GM23248 (cell line): ENCODE results near the gene ITGA1. TPM values are rescaled to one million over a fixed set of nuclear protein-coding genes. Genes with fewer than 3 reads are reported as not detected.
"Not testable (repeated sequence)": the region's sequence is repeated elsewhere in the genome, so short reads cannot be mapped to it uniquely, and the experiment has no call there.

Experiments used
- DNase-seq: peaks from one replicate; pipeline ENCODE4 v3.0.0-alpha.2; 2015
- H2AFZ ChIP-seq: fragments of 200-600 bp; sonication (generic); 2 replicates; pipeline ENCODE4 v1.6.1; 2016; ENCODE audit warnings: antibody characterized with exemption
- H3F3A ChIP-seq: fragments of 200-600 bp; sonication (generic); 2 replicates; pipeline ENCODE4 v1.6.1; 2016; ENCODE audit warnings: mild to moderate bottlenecking, antibody characterized with exemption, mixed run types; ENCODE audit not compliant: insufficient read depth
- H3K27ac ChIP-seq: fragments of 200-600 bp; sonication (generic); 2 replicates; pipeline ENCODE4 v1.5.1; 2016; ENCODE audit warnings: mild to moderate bottlenecking
- H3K27me3 ChIP-seq: fragments of 200-600 bp; sonication (generic); replicated peaks from 2 replicates; pipeline ENCODE4 v1.6.1; 2016; ENCODE audit warnings: mild to moderate bottlenecking; ENCODE audit not compliant: insufficient read depth
- H3K36me3 ChIP-seq: fragments of 200-600 bp; sonication (generic); 2 replicates; pipeline ENCODE4 v1.6.1; 2016; ENCODE audit warnings: low read depth, mild to moderate bottlenecking
- H3K4me1 ChIP-seq: fragments of 200-600 bp; sonication (generic); 2 replicates; pipeline ENCODE4 v1.6.1; 2016; ENCODE audit warnings: mild to moderate bottlenecking; ENCODE audit not compliant: insufficient read depth
- H3K4me2 ChIP-seq: fragments of 200-600 bp; sonication (generic); one replicate; pipeline ENCODE4 v1.6.1; 2016; ENCODE audit warnings: mild to moderate bottlenecking; ENCODE audit not compliant: unreplicated experiment
- H3K4me3 ChIP-seq: fragments of 200-600 bp; sonication (generic); 2 replicates; pipeline ENCODE4 v1.5.1; 2016; ENCODE audit warnings: mild to moderate bottlenecking
- H3K79me2 ChIP-seq: fragments of 200-600 bp; sonication (generic); 2 replicates; pipeline ENCODE4 v1.6.1; 2016; ENCODE audit warnings: mild to moderate bottlenecking; ENCODE audit not compliant: insufficient read depth
- H3K9ac ChIP-seq: fragments of 200-600 bp; sonication (generic); 2 replicates; pipeline ENCODE4 v1.6.1; 2016; ENCODE audit warnings: mild to moderate bottlenecking
- H3K9me2 ChIP-seq: fragments of 200-600 bp; sonication (generic); 2 replicates; pipeline ENCODE4 v1.6.1; 2016; ENCODE audit warnings: mixed run types, mild to moderate bottlenecking, moderate library complexity; ENCODE audit not compliant: insufficient read depth
- H3K9me3 ChIP-seq: fragments of 200-600 bp; sonication (generic); one replicate; pipeline ENCODE4 v1.6.1; 2017; ENCODE audit warnings: low read depth
- H4K20me1 ChIP-seq: fragments of 200-600 bp; sonication (generic); 2 replicates; pipeline ENCODE4 v1.6.0; 2016; ENCODE audit not compliant: insufficient read depth
- EZH2 ChIP-seq: fragments of 200-600 bp; sonication (generic); IDR thresholded peaks from 2 replicates; pipeline ENCODE4 v1.6.1; 2018; ENCODE audit warnings: antibody characterized with exemption, mild to moderate bottlenecking; ENCODE audit not compliant: insufficient read depth, poor library complexity, severe bottlenecking
- EZH2phosphoT487 ChIP-seq: fragments of 200-600 bp; sonication (generic); IDR thresholded peaks from 2 replicates; pipeline ENCODE4 v1.6.1; 2018; ENCODE audit warnings: antibody characterized with exemption, moderate library complexity, mild to moderate bottlenecking, low read depth; ENCODE audit not compliant: insufficient read depth
- WGBS, 2 experiments: methylation state at CpG; one replicate each; pipeline ENCODE4 v1.1.6; 2015 to 2017; ENCODE audit warnings: low lambda C conversion rate in 2 of 2, low coverage in 1 of 2; ENCODE audit errors: missing lambda C conversion rate in 2 of 2; 5-methylcytosine and 5-hydroxymethylcytosine counted together
- in situ Hi-C: fragments of 300-500 bp; cut with MboI; formaldehyde crosslinking; loops from 2 replicates; pipeline ENCODE4 v1.15.0; 2020
- polyA plus RNA-seq: library from polyadenylated mRNA; unstranded; fragments of >200 nt; fragmentation: Nextera tagmentation; extraction: Ambion mirVana; gene quantifications from 2 replicates; pipeline ENCODE4 v1.2.1, GENCODE V29; 2016
- total RNA-seq: library from RNA; depleted of rRNA; stranded (reverse); fragments of >200 nt; shearing (Covaris generic); gene quantifications from 2 replicates; pipeline ENCODE4 v1.2.3, GENCODE V29; 2014

Gene ITGA1
- total and polyA plus RNA-seq, 2 experiments from 2014 or later: 8.9 to 18.4 TPM

GRCh38 chr5:52817818-52818217 lies 30.1 kb downstream of the ITGA1 start:
- H3K9me3 ChIP-seq: no peaks in the 10 kb centered on the region
- H3K4me1 ChIP-seq: peaks cover 7% of the 10 kb centered on the region
- WGBS, 2 experiments: 91 to 96% methylated on average over 1 of the region's 1 CpG
- no peak overlapping the region for H3K4me3 ChIP-seq
- no peaks in the 10 kb centered on the region for H3K9me2 ChIP-seq
- H3K9ac ChIP-seq: no peak overlapping the region
- no peak overlapping the region for H2AFZ ChIP-seq
- H3K79me2 ChIP-seq: no peaks in the 10 kb centered on the region
- H3K27me3 ChIP-seq: no peaks in the 10 kb centered on the region
- TF ChIP-seq EZH2 (no peak), EZH2phosphoT487 (no peak)
- in situ Hi-C loops: no loop called here
- H4K20me1 ChIP-seq: no peaks in the 10 kb centered on the region
- no peak overlapping the region for H3K4me2 ChIP-seq
- H3K27ac ChIP-seq: no peak overlapping the region
- no peak for DNase-seq
- H3K36me3 ChIP-seq: no peaks in the 10 kb centered on the region
- no peaks in the 10 kb centered on the region for H3F3A ChIP-seq

GRCh38 chr5:52818360-52818759 lies 30.6 kb downstream of the ITGA1 start:
- 100% methylated on average over 1 of the region's 1 CpG for WGBS, 2 experiments
- no peak for DNase-seq
- Histone ChIP-seq H3K4me2 (no peak overlapping the region), H3K9me2 (no peaks in the 10 kb centered on the region), H3K27me3 (no peaks in the 10 kb centered on the region), H3K9ac (no peak overlapping the region), H3K27ac (no peak overlapping the region), H4K20me1 (no peaks in the 10 kb centered on the region), H3F3A (no peaks in the 10 kb centered on the region), H3K4me3 (no peak overlapping the region), H3K9me3 (no peaks in the 10 kb centered on the region), H3K36me3 (no peaks in the 10 kb centered on the region), H2AFZ (no peak overlapping the region), H3K79me2 (no peaks in the 10 kb centered on the region), H3K4me1 (peaks cover 7% of the 10 kb centered on the region)
- TF ChIP-seq EZH2phosphoT487: no peak
- TF ChIP-seq EZH2: no peak
- in situ Hi-C loops: no loop called here

GRCh38 chr5:52818807-52819206 lies 31.1 kb downstream of the ITGA1 start:
- H3K4me2 ChIP-seq, H3K27me3 ChIP-seq, H3K27ac ChIP-seq, H3K4me3 ChIP-seq, H4K20me1 ChIP-seq, H3K9me2 ChIP-seq, H3K9me3 ChIP-seq, H2AFZ ChIP-seq, H3K9ac ChIP-seq, in situ Hi-C loops, H3F3A ChIP-seq, H3K79me2 ChIP-seq, DNase-seq, H3K4me1 ChIP-seq, H3K36me3 ChIP-seq: not testable (repeated sequence)
- WGBS, 2 experiments: 84 to 89% methylated on average over 3 of the region's 3 CpGs

GRCh38 chr5:52821901-52822300 lies 34.2 kb downstream of the ITGA1 start:
- no peak for TF ChIP-seq EZH2
- TF ChIP-seq EZH2phosphoT487: no peak
- DNase-seq: no peak
- Histone ChIP-seq H3K9me2 (no peaks in the 10 kb centered on the region), H3K4me2 (no peak overlapping the region), H3K36me3 (no peaks in the 10 kb centered on the region), H3K4me3 (no peak overlapping the region), H3K9me3 (no peaks in the 10 kb centered on the region), H3K27ac (no peak overlapping the region), H4K20me1 (no peaks in the 10 kb centered on the region), H3K9ac (no peak overlapping the region), H2AFZ (no peak overlapping the region), H3F3A (no peaks in the 10 kb centered on the region), H3K27me3 (no peaks in the 10 kb centered on the region), H3K4me1 (no peaks in the 10 kb centered on the region), H3K79me2 (no peaks in the 10 kb centered on the region)
- in situ Hi-C loops: no loop called here
- 94 to 96% methylated on average over 1 of the region's 1 CpG for whole genome bisulfite sequencing, 2 experiments

GRCh38 chr5:52822437-52822836 lies 34.7 kb downstream of the ITGA1 start:
- no peak overlapping the region for H3K4me3 ChIP-seq
- 66 to 78% methylated on average over 6 of the region's 6 CpGs for WGBS, 2 experiments

More at GRCh38 chr5:52822437-52822836, 34.7 kb downstream of the ITGA1 start:
- Histone ChIP-seq H3K27ac (no peak overlapping the region), H3K4me2 (no peak overlapping the region), H3K79me2 (no peaks in the 10 kb centered on the region), H3K27me3 (no peaks in the 10 kb centered on the region), H3F3A (no peaks in the 10 kb centered on the region), H4K20me1 (no peaks in the 10 kb centered on the region), H3K4me1 (no peaks in the 10 kb centered on the region), H3K9ac (no peak overlapping the region), H3K9me3 (no peaks in the 10 kb centered on the region), H3K36me3 (no peaks in the 10 kb centered on the region), H2AFZ (no peak overlapping the region), H3K9me2 (no peaks in the 10 kb centered on the region)
- no peak for DNase-seq
- TF ChIP-seq EZH2 (no peak), EZH2phosphoT487 (no peak)
- in situ Hi-C loops: no loop called here
